Activated gamma-delta T cell treated with anti-CD3 and anti-CD28 coated beads, Interleukin-2, amount 50 U/mL, for 16 hours (primary cell): ENCODE measurements around the gene IGSF8.
"Not testable (repeated sequence)": the region's sequence is repeated elsewhere in the genome, so short reads cannot be mapped to it uniquely, and the experiment has no call there.

Experiments used
- DNase-seq: peaks from one replicate; pipeline ENCODE4 v3.0.0-alpha.2; 2020; ENCODE audit warnings: low read depth

Gene IGSF8

DNA sequence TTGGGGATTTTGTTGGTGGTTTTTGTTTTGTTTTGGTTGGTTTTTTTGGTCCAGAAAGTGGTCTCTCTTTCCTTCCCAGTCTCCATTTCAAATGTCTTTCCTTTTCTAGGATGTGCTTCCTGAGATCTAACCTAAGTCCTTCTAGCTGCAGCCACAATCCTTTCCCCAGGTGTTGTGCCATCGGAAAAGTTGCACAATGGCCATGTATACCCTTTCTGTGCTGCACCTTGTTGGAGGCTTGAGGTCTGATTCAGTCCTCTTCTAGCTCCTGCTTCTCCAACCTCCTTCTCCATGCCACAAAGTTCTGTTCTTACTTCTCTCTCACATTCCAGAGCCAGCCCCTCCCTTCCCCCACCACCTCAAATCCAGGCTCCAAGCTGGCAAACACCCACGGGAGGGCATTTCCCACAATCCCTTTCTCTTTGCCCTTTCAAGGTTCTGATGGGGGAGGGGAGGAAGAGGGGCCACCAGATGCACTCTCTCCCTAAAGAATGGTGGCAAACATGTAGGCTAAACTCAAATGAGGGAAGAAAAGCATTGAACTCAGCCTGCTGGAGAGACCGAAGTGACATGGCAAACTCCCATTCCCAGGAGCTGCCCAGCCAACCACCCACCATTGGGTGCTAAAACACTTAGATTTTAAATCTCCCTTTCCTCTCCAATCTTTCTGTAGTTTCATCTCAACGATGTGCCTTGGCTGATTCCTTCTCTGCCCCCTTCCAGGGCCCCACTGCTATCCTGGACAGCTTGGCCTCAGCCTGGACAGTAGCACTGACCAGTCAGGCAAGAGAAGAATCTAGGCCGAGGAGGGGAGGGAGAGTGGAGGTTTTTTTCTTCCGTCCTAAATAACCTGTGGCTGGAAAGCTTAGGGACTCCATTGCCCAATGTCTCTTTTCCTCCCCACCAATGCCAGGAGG, 31.3 kb downstream of the IGSF8 start:
- no peak for DNase-seq

DNA sequence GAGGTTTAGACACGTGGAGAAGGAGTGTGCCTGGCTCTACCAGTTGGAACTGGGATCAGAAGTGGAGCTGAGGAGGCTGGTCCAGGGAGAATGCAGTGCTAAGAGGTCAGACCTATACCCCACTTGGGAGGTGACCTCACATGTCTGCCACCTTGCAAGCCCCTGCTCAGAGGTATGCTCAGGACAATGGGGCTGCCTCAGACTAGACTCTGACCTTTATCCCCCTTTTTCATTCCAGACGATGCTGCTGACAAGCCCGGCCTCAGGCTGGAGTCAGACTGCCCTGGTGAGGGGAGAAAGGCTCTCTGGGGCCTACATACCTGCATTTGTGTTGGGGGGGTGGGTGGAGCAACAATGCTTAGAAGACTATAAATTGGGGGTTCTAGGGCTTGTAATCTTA, 33.7 kb downstream of the IGSF8 start:
- DNase-seq = no peak

DNA sequence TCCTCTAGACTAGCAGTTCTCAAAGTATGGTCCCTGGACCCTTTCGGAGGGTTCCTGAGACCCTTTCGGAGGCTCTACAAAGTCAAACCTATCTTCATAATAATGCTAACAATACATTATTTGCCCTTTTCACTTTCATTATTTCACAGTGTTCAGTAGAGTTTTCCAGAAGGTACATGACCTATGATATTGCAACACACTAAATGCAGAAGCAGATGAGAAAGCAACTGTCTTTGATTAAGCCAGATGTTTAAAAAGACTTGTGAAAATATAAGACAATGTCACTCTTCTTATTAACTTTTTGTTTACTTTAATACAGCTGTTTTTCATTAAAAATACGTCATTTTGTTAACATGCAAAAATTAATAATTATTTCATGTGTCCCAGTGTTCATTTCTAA, 34.3 kb downstream of the IGSF8 start:
- DNase-seq = no peak

DNA sequence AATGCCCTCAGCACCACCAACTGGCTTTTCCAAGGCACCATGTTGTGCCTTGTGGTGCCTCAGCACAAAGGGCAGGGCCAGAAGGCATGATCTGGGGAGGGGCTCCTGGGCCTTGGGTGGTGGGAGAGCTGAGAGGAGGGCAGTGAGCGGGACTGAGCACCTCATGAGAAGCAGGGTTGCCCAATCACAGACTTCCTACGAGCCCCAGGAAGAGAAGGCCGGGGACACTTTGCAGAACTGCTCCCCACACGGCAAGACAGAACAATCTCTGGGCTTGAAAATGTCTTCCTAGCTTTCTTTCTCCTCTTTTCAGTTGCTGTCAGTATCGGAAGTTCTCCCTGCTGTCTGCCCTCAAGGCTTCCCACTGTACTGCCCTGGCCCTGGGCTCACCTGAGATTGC, 35.2 kb downstream of the IGSF8 start:
- no peak for DNase-seq

DNA sequence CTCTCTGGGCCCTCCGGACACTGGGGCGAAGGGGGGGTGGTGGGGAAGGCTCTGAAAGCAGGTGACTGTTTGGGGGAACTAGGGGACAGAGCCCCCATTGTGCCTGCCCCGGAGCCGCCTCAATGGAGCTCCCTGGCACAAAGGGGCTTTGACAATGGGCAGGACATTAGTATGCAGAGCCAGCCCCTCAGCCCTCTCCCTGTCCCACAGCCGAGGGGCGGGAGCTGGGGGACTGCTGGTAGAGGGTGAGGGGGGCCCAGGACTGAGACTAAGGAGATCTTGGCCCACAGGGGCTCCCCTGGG, 36.2 kb downstream of the IGSF8 start:
- DNase-seq = no peak

DNA sequence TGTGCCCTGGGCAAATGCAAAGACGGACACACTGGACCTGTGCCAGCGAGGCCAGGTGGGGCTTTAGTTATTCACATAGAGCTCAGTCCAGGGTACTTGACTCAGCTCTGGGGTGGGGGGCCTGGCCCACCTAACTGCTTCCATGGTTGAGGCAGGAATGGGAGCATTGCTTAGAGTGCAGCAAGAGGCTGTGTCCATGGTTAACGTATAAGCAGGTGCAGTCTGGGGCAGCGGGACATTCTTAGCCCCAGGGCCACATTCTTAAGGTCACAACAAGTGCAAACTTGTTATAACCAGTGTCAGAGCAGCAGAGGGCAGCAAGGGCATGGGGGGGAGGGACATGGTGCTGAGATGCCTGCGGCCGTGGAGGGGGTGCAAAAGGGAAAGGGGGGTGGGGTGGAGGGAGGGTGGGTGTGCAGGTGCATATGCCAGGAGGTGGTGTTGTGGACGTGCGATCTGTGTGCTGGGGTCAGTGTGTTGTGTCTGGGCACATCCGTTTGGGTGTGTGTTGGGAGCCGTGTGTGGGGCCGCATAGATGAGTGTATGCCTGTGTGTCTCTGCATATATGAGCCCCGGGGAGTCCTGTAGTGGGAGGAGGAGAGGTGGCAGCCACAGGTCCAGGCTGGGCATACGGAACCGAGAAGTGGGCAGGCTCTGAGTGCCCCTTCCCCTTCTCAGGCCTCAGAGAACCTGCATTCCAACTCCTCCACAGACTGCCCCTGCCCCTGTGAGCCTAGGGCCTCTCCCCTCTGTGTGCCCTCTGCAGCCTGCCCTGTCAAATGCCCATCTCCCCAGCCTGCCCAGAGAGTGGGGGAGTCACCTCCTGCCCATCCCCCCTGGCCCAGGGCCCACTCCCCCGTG, 36.8 kb downstream of the IGSF8 start:
- DNase-seq = no peak

DNA sequence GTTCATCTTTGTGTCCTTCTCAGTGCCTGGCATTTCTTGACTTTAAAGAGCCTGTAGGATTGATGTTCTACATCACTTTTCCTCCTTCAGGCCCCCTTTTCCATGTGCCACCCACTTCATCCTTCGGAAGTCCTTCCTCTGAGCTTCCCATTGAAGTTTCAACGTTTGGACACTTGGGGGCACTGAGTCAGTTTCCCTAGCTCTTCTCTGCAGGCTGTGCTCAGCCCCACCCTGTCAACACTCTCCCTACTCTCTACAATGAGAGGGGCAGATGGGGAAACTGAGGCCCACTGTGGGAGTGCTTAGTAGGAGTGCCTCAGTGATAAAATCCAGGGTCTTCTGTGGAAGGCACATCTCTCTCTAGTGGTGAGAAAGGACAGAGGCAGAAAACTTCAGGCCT, 40.3 kb downstream of the IGSF8 start:
- DNase-seq = no peak

DNA sequence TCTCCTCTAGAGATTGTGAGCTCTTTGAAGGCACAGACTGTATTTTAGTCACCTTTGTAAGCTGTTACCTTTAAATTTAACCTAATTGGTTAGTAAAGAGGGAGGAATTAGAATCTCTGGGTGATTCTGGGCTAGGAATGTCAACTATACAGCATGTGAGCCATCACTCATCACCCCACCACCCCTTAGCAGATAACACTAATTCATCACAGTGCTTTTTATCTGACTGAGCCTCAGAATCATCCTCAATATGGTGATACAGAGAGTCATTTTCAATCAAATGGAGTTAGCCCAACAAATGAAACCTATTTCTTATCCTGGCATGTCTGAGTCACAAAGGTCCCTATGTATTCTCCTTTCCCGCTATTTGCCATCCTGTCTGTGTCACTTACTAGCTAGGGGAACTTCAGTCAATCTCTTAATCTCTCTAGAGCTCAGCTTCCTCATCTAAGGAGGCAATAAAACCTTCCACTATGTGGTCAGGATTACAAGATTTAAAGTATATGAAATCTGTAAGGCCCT, 41.7 kb downstream of the IGSF8 start:
- no peak for DNase-seq

DNA sequence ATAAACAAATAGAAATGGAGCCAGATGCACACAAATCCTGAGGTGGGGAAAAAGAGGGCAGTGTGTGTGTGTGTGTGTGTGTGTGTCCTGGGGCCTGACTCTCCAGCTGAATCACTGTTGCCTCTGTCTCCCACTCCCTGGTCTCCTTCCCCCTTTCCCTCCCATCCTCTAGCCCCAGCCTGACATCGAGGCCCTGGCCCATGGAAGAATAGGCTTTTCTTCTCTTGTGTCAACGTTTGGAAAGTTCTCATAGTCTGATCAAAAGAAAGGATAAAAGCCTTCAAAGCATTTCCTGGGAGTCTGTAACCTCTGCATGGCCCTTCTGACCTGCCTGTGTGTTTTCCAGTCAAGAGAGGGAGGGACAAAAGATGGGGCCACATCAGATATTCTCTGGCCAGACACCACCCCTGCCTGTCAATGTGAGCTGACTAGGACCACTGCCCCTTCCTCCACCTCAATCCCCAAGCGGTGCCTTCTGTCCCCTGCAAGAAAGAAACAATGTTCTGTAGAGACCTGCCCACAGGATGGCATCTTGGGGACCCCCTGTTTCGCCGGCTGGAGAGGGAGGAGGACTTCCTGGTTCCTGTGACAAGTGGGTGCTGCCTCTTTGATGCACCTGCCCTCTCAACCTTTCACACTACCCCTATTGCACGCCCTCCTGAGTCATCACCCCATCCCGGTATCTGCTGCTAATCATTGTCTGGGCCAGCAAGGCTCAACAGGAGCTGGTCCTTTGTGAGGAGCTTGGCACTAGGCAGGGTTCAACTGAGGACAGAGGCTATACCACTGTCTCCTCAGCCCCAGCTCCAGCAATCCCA, 44.7 kb downstream of the IGSF8 start:
- DNase-seq = no peak

DNA sequence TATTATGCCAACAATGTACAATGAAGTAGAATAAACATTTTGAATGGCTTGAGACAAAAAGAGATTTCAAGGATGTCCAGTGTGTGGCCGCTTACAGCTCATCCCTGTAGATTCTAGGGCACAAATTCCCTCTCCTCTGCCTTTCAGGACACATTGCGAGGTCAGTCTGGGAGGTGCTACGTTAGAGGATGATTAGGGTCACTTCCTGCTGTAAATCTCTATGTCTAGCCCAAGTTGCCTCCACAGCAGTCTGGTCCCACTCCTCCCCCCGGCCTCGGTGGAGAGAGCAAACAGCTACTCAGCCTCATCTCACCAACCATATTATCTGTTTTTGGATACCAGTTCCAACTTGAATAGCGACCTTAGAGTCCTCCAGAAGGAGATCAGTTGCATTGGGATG, 45.5 kb downstream of the IGSF8 start:
- no peak for DNase-seq

DNA sequence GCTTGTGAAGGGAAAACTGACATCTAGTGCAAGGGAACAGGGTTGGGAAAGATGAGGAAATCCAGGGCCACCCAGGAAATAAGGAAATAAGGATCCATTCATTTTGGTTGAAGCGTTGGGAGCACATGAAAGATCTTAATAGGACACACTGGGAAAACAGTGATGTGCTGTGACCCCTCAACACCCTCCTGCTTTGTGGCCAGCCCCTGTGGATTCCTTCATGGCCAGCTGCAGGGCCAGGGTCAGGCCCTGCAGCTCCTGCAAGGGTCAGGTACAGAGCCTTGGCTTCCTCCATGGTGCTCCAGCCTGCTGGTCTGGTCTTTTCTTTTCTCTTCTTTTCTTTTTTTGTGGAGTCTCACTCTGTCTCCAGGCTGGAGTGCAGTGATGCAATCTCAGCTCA, 47.8 kb downstream of the IGSF8 start:
- no peak for DNase-seq

DNA sequence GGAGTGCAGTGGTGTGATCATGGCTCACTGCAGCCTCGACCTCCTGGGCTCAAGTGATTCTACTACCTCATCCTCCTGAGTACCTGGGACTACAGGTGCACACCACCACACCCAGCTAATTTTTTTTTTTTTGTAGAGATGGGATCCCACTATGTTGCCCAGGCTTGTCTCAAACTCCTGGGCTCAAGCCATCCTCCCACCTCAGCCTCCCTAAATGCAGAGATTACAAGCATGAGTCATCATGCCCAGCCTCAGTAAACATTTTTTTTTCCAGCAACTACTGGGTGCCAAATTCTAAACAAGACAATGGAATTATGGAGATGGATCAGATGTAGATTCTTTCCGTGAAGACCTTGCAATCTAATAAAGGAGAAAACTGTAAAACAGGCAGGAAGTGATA, 48.2 kb downstream of the IGSF8 start:
- not testable (repeated sequence) for DNase-seq

DNA sequence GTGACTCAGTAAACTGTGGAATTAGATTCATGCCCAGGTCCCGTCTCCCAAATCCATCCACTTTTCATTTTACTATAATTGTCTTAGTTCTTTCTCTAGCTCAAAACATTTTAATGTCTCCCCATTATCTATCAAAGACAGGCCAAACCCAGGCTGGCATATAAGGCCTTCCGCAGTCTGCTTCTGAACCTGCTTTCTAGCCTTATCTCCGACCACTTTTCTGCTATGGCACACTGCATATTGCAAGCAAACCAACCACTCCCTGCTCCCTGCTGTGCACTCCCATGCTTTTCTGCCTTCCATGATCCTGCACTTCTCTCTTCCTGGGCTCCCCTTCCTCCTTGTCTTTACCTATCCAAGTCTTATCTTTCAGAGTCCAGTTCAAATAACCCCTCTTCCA, 49.3 kb downstream of the IGSF8 start:
- DNase-seq = no peak

DNA sequence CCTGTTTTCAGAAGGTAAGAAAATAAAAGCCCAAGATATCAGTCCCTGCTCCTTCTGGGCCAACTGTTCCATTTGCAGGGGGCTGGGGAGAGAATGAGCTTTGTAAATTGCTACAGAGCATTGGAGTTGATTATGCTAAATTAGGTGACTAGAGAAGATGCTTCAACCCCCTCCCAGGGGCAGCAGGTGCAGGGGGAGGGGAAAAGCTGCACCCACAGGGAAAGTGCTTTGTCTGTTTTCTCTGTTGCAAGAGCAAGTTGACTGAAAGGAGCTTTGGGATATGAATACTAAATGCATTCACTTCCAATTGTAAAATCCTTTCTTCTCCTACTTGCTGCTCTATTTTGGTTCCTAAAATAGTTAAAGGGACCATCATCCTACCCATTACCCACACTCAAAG, 50.1 kb downstream of the IGSF8 start:
- no peak for DNase-seq

DNA sequence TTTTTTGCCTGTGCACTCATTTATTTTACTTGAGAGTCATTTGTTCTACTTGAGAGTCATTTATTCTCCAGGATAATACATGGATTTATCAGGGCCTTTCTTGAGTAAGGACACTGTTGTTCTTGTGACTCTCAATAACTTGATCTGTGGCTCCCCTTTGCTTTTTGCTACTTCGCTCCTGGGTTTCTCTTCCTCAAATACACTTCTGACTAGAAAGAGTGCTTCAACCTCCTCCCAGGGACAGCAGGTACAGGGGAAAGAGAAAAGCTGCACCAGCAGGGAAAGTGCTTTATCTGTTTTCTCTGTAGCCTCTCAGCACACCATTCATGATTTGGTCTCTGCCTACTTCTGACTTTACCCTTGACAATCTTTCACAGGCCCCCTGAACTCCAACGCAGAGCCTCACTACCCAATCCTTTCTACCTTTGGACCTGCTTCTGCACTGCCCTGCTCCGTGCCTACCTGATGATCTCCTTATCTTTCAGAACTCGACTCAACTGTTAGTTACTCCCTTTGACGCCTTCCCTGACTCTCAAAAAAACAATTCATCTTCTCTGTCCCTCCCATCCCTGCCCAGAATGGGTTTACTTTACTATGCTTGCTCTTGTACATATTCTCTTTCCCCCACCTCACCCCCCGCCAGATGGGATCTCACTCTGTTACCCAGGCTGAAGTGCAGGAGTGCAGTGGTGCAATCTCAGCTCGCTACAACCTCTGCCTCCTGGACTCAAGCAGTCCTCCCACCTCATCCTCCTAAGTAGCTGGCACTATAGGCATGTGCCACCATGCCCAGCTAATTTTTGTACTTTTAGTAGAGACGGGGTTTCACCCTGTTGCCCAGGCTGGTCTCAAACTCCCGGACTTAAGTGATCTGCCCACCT, 51.1 kb downstream of the IGSF8 start:
- DNase-seq = no peak

DNA sequence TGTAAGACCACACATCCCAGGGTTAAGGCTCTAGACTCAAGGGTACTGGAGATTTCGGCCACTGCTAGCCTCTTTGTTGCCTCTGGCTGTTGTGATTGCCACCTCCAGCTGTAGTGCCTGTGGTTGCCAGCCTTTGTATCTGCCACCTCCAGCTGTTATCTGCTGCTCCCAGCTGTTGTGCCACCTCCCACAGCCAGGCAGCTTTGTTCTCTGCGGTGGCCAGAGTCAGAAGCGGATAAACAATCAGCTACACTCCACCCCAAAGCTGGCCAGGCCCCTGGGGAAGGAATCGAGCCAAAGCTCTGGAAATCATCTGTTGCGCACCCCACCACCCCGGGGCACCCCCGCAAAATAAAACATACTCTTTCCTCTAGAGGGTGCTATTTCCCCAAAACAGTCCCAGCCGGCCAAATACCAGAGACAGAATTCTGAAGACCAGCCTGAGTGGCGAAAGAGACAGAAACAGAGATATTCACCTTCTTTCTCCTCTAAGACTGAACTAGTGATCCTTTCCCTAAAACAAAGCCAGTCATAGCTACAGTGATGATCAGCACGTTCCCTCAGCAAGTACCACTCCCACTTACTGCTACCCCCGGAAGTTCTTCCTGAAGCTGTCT, 51.8 kb downstream of the IGSF8 start:
- DNase-seq = no peak

DNA sequence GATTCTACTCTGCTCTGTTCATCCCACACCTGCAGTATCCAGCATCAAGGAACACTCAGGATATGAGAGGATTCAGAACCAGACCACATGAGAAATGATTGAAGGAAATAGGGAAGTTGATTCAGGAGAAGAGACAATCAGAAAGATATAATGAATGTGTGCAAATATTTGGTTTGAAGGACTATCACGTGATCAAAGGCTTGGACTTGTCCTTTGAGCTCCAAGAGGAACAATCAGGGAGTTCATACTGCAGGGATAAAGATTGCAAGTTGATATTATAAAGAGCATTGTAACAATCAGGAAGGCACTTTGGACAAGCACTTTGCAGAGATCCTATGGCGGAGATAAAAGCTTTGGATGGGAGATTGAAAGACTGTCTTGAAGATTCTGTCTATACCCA, 52.8 kb downstream of the IGSF8 start:
- no peak for DNase-seq

DNA sequence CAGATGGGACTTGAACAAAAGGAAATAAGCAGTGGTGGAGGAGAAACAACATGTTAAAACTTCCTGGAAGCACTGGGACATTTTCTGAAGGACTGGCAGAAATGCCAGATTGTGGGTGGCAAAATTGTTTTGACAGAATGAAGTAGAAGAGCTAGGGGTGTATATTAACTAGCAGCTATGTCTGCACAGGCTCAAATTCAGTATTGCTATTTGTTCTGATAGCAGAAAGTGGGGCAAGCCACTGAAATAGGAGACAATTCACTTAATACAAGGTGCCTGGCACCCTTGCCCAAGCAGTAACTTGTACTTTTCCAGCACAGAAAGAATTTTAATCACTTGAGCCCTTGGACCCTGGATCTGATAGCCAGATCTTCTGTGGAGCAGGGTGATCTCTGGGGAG, 54.9 kb downstream of the IGSF8 start:
- no peak for DNase-seq
